HG02623 (cell line): ENCODE data around the gene PCOLCE2.
A peak's percentile ranks its signal among the peaks of the same experiment; 100 is the strongest.

Experiments used
- ATAC-seq: cut with Tn5 transposase; IDR thresholded peaks from one replicate; pipeline ENCODE4 v1.9.1; 2021; ENCODE audit warnings: moderate library complexity; ENCODE audit not compliant: unreplicated experiment

Gene PCOLCE2

GRCh38 chr3:142866841-142867631 lies 21.8 kb downstream of the PCOLCE2 start:
- ATAC-seq: no peak

DNA sequence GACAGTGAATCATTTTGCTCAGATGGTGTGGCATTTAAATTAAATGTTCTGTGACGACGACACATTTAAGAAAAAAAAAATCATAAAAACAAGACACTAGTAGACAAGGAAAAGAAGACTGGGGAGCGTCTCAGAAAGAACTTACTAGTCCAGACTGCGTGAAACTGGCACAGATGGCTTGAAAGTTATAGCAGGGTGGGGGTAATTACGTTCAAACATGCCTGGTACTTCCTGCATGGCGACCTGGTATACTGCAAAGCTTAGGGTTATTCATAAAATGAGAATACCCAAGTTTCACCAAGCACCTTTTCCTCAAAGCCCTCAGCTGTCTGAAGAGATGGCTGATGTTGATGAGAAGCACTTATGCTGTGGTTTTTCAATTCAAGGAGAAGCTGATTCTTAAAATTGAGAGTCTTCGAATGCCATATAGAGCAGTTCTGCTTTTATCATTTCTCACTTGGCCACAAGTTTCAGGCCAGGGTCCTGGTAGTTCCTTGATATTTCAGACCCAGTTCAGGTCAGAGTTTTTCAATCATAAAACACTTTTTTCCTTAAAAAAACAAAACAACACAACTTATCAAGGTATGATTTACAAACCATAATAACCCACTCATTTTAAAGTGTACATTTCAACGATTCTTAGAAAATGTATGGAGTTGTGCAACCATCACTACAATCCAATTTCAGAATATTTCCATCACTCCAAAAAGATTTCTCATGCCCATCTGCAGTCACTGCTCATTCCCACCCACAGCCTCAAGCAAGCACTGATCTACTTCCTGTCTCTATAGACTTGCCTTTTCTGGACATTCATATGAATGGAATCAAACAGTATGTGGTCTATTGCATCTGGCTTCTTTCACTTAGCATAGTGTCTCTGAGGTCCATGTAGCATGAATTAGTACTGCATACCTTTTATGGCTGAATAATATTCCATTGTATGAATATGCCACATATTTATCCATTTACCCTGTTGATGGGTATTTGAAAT lies 24.7 kb downstream of the PCOLCE2 start:
- no peak for ATAC-seq

DNA sequence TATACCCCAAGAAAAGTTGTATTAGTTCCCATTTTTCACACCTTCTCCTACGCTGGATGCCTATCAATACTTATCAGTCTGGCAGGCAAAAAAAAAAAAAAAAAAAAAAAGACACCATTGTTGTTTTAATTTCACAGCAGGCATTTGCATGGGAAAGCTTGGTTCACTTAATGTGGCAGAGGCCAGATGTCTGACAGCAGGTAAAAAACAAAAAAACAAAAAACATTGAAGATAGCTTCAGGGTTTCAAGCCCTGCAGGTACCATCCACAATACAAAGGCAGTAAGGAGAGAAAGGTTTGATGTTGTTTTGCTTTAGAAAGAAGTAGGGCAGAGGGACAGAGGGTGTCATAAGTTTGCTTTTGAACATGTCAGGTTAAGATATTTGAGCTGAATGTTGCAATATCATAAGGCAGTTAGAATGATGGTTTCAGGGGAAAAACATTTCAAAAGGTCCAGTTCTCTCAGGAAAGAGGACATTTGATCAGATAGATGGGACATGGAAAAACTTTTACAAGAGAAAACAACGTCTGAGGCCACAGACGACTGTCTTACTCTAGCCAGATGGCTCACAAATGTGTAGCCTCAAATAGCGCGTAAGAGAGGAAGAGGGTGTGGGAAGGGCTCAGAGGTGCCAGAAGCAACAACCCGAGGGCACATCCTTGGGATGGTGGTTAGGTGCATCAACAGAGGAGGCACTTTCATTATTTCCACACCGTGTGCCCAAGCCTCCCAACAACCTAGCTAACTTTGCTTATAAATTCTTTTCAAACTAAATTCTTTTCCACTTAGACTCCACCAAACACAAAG lies 25.7 kb downstream of the PCOLCE2 start:
- no peak for ATAC-seq

DNA sequence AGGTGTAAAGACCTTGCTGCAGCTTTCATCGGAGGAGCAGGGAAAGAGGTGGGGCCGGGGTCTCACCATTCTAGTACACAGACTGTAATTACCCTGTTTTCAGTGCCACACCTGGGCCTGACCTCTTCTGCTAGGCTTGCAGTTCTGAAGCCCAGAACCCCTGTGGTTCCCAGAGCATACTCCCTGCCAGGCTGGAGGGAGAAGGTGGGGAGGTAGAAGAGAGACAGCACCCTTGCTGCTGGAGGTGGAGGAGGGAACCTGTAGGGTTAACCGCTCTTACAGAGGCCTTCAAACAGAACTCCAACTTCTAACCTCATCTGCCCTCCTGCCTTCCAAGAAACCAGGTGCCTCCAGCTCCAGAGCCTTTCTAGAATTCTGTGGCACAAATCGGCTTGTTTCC lies 27.0 kb downstream of the PCOLCE2 start:
- ATAC-seq: no peak

DNA sequence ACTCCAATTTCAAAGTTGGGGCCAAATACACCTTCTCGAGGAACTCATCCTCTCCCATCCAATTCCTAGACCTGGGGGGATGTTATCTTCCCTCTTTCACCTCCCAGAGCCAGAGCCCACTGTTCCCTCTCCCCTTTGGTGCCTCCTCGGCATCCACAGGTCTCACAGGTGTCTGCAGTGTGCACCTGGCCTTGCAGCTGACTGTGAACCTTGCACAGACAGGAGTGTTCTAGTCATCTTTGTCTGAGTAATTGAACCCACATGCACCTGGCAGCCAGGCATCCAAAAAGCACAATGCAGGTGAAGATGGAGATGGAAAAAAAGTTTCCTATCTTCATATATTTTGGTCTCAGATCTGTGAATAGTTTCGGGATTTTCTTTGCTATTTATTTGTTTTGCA lies 30.8 kb downstream of the PCOLCE2 start:
- no peak for ATAC-seq

GRCh38 chr3:142857056-142857455 lies 31.8 kb downstream of the PCOLCE2 start:
- no peak for ATAC-seq

GRCh38 chr3:142853270-142854168 lies 35.4 kb downstream of the PCOLCE2 start:
- ATAC-seq: no peak

- no peak for ATAC-seq
These were observed 36.9 kb downstream of the PCOLCE2 start for GRCh38 chr3:142852009-142852408.

GRCh38 chr3:142850395-142851023 lies 38.4 kb downstream of the PCOLCE2 start:
- no peak for ATAC-seq

- ATAC-seq: no peak
These were observed 39.7 kb downstream of the PCOLCE2 start for GRCh38 chr3:142849148-142849547.

- ATAC-seq: no peak
These were observed 41.9 kb downstream of the PCOLCE2 start for GRCh38 chr3:142846779-142847577.

- peak; percentile 60 for ATAC-seq
These were observed 44.4 kb downstream of the PCOLCE2 start for GRCh38 chr3:142844339-142844977.

GRCh38 chr3:142839831-142840230 lies 49.1 kb downstream of the PCOLCE2 start:
- ATAC-seq: no peak

DNA sequence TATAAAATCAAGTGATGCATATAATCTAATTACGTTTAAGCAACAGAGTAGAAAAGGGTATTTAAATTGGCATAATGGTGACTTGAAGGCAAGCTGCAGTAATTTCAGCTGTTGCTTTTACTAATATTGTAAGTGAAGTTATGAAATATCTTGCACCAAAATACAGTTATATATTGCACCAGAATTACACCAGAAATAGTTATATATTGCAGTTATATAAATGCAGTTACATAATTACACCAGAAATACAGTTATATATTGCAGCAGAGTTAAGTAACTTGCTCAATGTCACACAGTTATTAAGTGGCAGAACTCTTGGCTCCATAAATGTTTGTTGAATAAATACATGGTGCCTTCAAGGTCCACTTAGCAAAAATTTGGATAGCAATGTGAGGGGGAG lies 51.4 kb downstream of the PCOLCE2 start:
- no peak for ATAC-seq

- ATAC-seq: peak; percentile 99
These were observed 60.1 kb downstream of the PCOLCE2 start for GRCh38 chr3:142828703-142829305.

DNA sequence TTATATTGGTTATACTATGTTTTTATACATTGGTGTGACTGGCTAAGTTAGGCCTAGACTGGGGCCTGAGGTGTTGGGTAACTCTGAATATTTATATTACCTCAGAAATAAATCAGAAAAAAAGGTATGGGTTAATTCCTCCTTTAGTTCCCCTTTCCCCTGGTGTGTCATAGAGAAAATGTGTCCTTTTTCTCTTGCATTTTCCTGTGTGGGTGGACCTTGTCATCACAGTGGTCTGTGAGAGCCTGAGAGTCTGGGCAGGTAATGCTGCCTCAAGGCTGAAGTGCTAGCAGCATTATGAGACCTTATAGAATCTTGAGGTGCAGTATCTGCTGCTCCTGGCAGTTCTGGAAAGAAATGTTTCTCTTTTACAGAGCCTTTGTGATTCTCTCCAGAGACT lies 69.7 kb downstream of the PCOLCE2 start:
- ATAC-seq: no peak

DNA sequence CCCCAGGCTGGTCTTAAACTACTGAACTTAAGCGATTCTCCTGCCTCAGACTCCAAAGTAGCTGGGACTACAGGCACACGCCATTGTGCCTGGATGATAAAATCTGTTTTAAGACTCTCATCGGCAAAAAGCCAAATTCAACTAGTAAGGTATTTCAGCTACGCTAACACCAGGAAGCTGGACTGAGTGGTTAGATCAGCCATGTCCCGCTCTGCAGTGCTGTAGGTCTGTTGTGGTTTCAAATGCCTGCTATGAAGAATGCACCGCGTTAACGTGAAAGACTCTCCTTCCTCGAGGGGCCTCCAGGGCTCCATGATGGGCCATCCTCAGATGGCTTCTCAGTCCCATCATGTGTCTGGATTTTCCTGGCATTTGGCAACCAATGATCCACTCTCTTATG lies 70.2 kb downstream of the PCOLCE2 start:
- ATAC-seq: no peak

- no peak for ATAC-seq
These were observed 71.0 kb downstream of the PCOLCE2 start for GRCh38 chr3:142817897-142818296.
